ENCODE data around the gene PDLIM1. TPM values are rescaled to one million over a fixed set of nuclear protein-coding genes. Genes with fewer than 3 reads are reported as not detected.

PDLIM1 gene
- polyA plus RNA-seq, 3 donors = 1.9 to 5.2 (median 4.8) TPM

GRCh38 chr10:95264227-95265051, 26.4 kb downstream of the PDLIM1 start:
- no peak overlapping the region for H2AFZ ChIP-seq (ENCODE audit: insufficient read depth, low read depth, low read length, poor library complexity, severe bottlenecking)
- Mint-ChIP-seq H3K36me3 (no peaks in the 10 kb centered on the region), H3K4me3 (no peak overlapping the region), H3K27ac (peak overlapping the region in 5 of 7 donors; percentile 1 to 69 (median 48)), H3K4me1 (peaks cover 9% of the 10 kb centered on the region), H3K9me3 (peaks cover 0 to 2% (median 0%) of the 10 kb centered on the region in 7 donors), H3K27me3 (ENCODE audit: low read depth in 3 of 3) (peaks cover 0 to 1% (median 1%) of the 10 kb centered on the region in 3 donors)
- intact Hi-C loops (cut with micrococcal nuclease) = no loop called here
- no peaks in the 10 kb centered on the region for H3K36me3 ChIP-seq (replicated peaks in 1 of 2; ENCODE audit: control insufficient read depth in 1 of 2, insufficient read depth in 2 of 2, low read length in 2 of 2)
- H3K9me3 ChIP-seq (replicated peaks in 1 of 2; ENCODE audit: control insufficient read depth in 1 of 2, insufficient read depth in 1 of 2, low read length in 2 of 2) = no peaks in the 10 kb centered on the region
- H3K4me2 ChIP-seq (replicated peaks; ENCODE audit: extremely low read depth, low read length, poor library complexity, severe bottlenecking) = no peak overlapping the region
- H3K79me2 ChIP-seq (ENCODE audit: insufficient read depth, low read length) = no peaks in the 10 kb centered on the region
- H3K27me3 ChIP-seq (ENCODE audit: control insufficient read depth in 2 of 2, insufficient read depth in 2 of 2, low read length in 2 of 2) = no peaks in the 10 kb centered on the region
- H3K27ac ChIP-seq (ENCODE audit: low read depth in 1 of 2, low read length in 2 of 2) = no peak overlapping the region
- H3K4me1 ChIP-seq (ENCODE audit: control insufficient read depth in 1 of 2, insufficient read depth in 2 of 2, low read length in 2 of 2) = peaks cover 0 to 5% of the 10 kb centered on the region in 2 donors
- DNase-seq = no peak
- no peaks in the 10 kb centered on the region for H4K20me1 ChIP-seq (ENCODE audit: insufficient read depth, low read length)
- H3K9ac ChIP-seq (ENCODE audit: insufficient read depth, low read length, poor library complexity, severe bottlenecking) = no peak overlapping the region
- 96% methylated on average over 3 of the region's 6 CpGs for WGBS (ENCODE audit: insufficient coverage)
- H3K4me3 ChIP-seq (replicated peaks in 1 of 3; ENCODE audit: low read depth in 2 of 3, low read length in 3 of 3) = no peak overlapping the region
- no peak for TF ChIP-seq CTCF (IDR thresholded peaks at IDR 0.05)

- Histone ChIP-seq H3K27ac (ENCODE audit: low read depth in 1 of 2, low read length in 2 of 2) (no peak overlapping the region), H3K4me3 (replicated peaks in 1 of 3; ENCODE audit: low read depth in 2 of 3, low read length in 3 of 3) (no peak overlapping the region), H2AFZ (ENCODE audit: insufficient read depth, low read depth, low read length, poor library complexity, severe bottlenecking) (no peak overlapping the region), H3K4me2 (replicated peaks; ENCODE audit: extremely low read depth, low read length, poor library complexity, severe bottlenecking) (no peak overlapping the region), H3K79me2 (ENCODE audit: insufficient read depth, low read length) (no peaks in the 10 kb centered on the region), H3K9me3 (replicated peaks in 1 of 2; ENCODE audit: control insufficient read depth in 1 of 2, insufficient read depth in 1 of 2, low read length in 2 of 2) (no peaks in the 10 kb centered on the region), H3K36me3 (replicated peaks in 1 of 2; ENCODE audit: control insufficient read depth in 1 of 2, insufficient read depth in 2 of 2, low read length in 2 of 2) (no peaks in the 10 kb centered on the region), H3K9ac (ENCODE audit: insufficient read depth, low read length, poor library complexity, severe bottlenecking) (no peak overlapping the region), H3K4me1 (ENCODE audit: control insufficient read depth in 1 of 2, insufficient read depth in 2 of 2, low read length in 2 of 2) (peaks cover 0 to 5% of the 10 kb centered on the region in 2 donors), H4K20me1 (ENCODE audit: insufficient read depth, low read length) (no peaks in the 10 kb centered on the region), H3K27me3 (ENCODE audit: control insufficient read depth in 2 of 2, insufficient read depth in 2 of 2, low read length in 2 of 2) (no peaks in the 10 kb centered on the region)
- Mint-ChIP-seq H3K36me3 (no peaks in the 10 kb centered on the region), H3K9me3 (peaks cover 0 to 2% (median 0%) of the 10 kb centered on the region in 7 donors), H3K4me1 (peaks cover 9% of the 10 kb centered on the region), H3K4me3 (no peak overlapping the region), H3K27ac (peak overlapping the region in 4 of 7 donors; percentile 10 to 46 (median 30)), H3K27me3 (ENCODE audit: low read depth in 3 of 3) (peaks cover 0 to 1% (median 1%) of the 10 kb centered on the region in 3 donors)
- TF ChIP-seq CTCF (IDR thresholded peaks at IDR 0.05) = no peak
- intact Hi-C loops (cut with micrococcal nuclease) = no loop called here
- no peak for DNase-seq
- 80% methylated on average over 5 of the region's 7 CpGs for WGBS (ENCODE audit: insufficient coverage)
These were observed 27.0 kb downstream of the PDLIM1 start for GRCh38 chr10:95263864-95264226.

Measured in CD14-positive monocyte (primary cell).